Vagina (tissue), 2 donors: Measurements from ENCODE around the gene STK32A.

Experiments
- CTCF ChIP-seq, 3 experiments: fragments of 450-650 bp in 2 of 3; fragments of 200-600 bp in 1 of 3; sonication (generic) in 1 of 3; IDR thresholded peaks; one replicate each; pipeline ENCODE4 v1.5.1; 2017 to 2019; ENCODE audit warnings: antibody characterized with exemption in 3 of 3, mild to moderate bottlenecking in 2 of 3, moderate library complexity in 2 of 3
- POLR2AphosphoS5 ChIP-seq, 2 donors: sonication (generic); formaldehyde crosslinking; IDR thresholded peaks; one replicate each; pipeline ENCODE4 v1.9.0; 2017; ENCODE audit warnings: antibody characterized with exemption in 2 of 2, mild to moderate bottlenecking in 2 of 2, low read depth in 1 of 2; ENCODE audit not compliant: insufficient read depth in 1 of 2

GRCh38 chr5:147305147-147305546 is 70.3 kb downstream of the STK32A start:
- no peak for TF ChIP-seq CTCF (IDR thresholded peaks at IDR 0.05)
- no peak for TF ChIP-seq POLR2AphosphoS5 (IDR thresholded peaks at IDR 0.05; ENCODE audit: insufficient read depth in 1 of 2, low read depth in 1 of 2)
